TTC549 (cell line): ENCODE results near the gene DOK6.

Source experiments
- FAIRE-seq: peaks from 2 replicates; lab custom pipeline; 2012; peaks lifted over from hg19 to GRCh38; lab: Jason Lieb, UNC

Gene DOK6

GRCh38 chr18:69539404-69539803 is 138.7 kb downstream of the DOK6 start:
- FAIRE-seq: no peak

GRCh38 chr18:69556228-69556627 is 155.5 kb downstream of the DOK6 start:
- FAIRE-seq: no peak

- FAIRE-seq: no peak
These were observed 156.6 kb downstream of the DOK6 start for GRCh38 chr18:69557282-69557681.

GRCh38 chr18:69558052-69558451 is 157.4 kb downstream of the DOK6 start:
- FAIRE-seq: no peak

GRCh38 chr18:69559604-69560003 is 158.9 kb downstream of the DOK6 start:
- FAIRE-seq: no peak

- FAIRE-seq: no peak
These were observed 163.9 kb downstream of the DOK6 start for GRCh38 chr18:69564602-69565001.

GRCh38 chr18:69567813-69568488 is 167.3 kb downstream of the DOK6 start:
- FAIRE-seq: no peak

GRCh38 chr18:69569133-69569532 is 168.4 kb downstream of the DOK6 start:
- no peak for FAIRE-seq

- FAIRE-seq: no peak
These were observed 173.7 kb downstream of the DOK6 start for GRCh38 chr18:69574401-69574800.

GRCh38 chr18:69580107-69580506 is 179.4 kb downstream of the DOK6 start:
- FAIRE-seq: no peak

- FAIRE-seq: no peak
These were observed 183.7 kb downstream of the DOK6 start for GRCh38 chr18:69584429-69584828.

GRCh38 chr18:69585696-69586095 is 185.0 kb downstream of the DOK6 start:
- FAIRE-seq: no peak

- no peak for FAIRE-seq
These were observed 185.8 kb downstream of the DOK6 start for GRCh38 chr18:69586537-69586936.

GRCh38 chr18:69588301-69588700 is 187.6 kb downstream of the DOK6 start:
- no peak for FAIRE-seq

GRCh38 chr18:69590150-69590549 is 189.5 kb downstream of the DOK6 start:
- no peak for FAIRE-seq

- FAIRE-seq: no peak
These were observed 195.7 kb downstream of the DOK6 start for GRCh38 chr18:69596345-69596744.

GRCh38 chr18:69597561-69597960 is 196.9 kb downstream of the DOK6 start:
- no peak for FAIRE-seq

GRCh38 chr18:69599377-69599776 is 198.7 kb downstream of the DOK6 start:
- no peak for FAIRE-seq

GRCh38 chr18:69612242-69612641 is 211.6 kb downstream of the DOK6 start:
- no peak for FAIRE-seq

GRCh38 chr18:69616114-69616513 is 215.4 kb downstream of the DOK6 start:
- FAIRE-seq: no peak

GRCh38 chr18:69617408-69617807 is 216.7 kb downstream of the DOK6 start:
- FAIRE-seq: no peak

GRCh38 chr18:69617888-69618287 is 217.2 kb downstream of the DOK6 start:
- FAIRE-seq: no peak

- no peak for FAIRE-seq
These were observed 221.5 kb downstream of the DOK6 start for GRCh38 chr18:69622184-69622583.

GRCh38 chr18:69622961-69623360 is 222.3 kb downstream of the DOK6 start:
- no peak for FAIRE-seq

GRCh38 chr18:69626171-69626570 is 225.5 kb downstream of the DOK6 start:
- no peak for FAIRE-seq
